Esophagus squamous epithelium (tissue), 4 donors: ENCODE results near the gene ZNF699.

ENCODE experiments used
- CTCF ChIP-seq, 6 experiments: fragments of 450-650 bp in 4 of 6; fragments of 200-600 bp in 2 of 6; sonication (generic) in 2 of 6; IDR thresholded peaks; one replicate each; pipeline ENCODE4 v1.5.1; 2016 to 2019; ENCODE audit warnings: antibody characterized with exemption in 6 of 6, mild to moderate bottlenecking in 4 of 6, moderate library complexity in 4 of 6
- POLR2A ChIP-seq, 4 donors: fragments of 450-650 bp; IDR thresholded peaks; one replicate each; pipeline ENCODE4 v1.6.1; 2017; ENCODE audit warnings: antibody characterized with exemption in 4 of 4, mild to moderate bottlenecking in 4 of 4, moderate library complexity in 3 of 4

DNA sequence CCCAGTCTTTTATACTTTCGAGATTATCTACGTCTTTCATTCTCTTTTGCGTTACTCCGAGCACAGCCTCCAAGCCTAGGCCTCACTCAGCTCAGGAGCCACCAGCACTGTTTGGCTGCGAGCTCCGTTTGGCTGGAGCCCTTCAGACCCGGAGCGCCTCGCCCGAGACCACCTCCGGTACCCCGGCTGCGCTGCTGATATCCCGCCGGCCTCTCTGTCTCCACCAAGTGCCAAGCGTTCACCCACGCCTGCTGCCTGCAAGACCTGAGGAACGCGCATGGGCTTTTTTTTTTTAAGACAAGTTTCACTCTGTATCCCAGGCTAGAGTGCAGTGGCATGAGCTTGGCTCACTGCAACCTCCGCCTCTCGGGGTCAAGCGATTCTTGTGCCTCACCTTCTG is 39.0 kb upstream of the ZNF699 start:
- TF ChIP-seq POLR2A (IDR thresholded peaks at IDR 0.05) (no peak), CTCF (IDR thresholded peaks at IDR 0.05) (no peak)
